T-helper 2 cell treated with Interferon-gamma antibody and Interleukin-4, amounts not matched to agents 5 μg/mL and 100 μg/mL, for 36 hours (primary cell): ENCODE measurements around the gene ZNF423.

ENCODE experiments used
- DNase-seq: peaks from one replicate; pipeline ENCODE4 v3.0.0; 2021; ENCODE audit warnings: low spot score
- H3K27ac Mint-ChIP-seq: one replicate; pipeline ENCODE4 v1.8.0; 2021; ENCODE audit warnings: mild to moderate bottlenecking, mixed read lengths
- H3K27me3 Mint-ChIP-seq: one replicate; pipeline ENCODE4 v1.8.0; 2021; ENCODE audit warnings: low read depth, mixed read lengths
- H3K36me3 Mint-ChIP-seq: one replicate; pipeline ENCODE4 v1.8.0; 2021; ENCODE audit warnings: low read depth, mixed read lengths
- H3K4me1 Mint-ChIP-seq: one replicate; pipeline ENCODE4 v1.8.0; 2021; ENCODE audit warnings: low read depth, mixed read lengths
- H3K4me3 Mint-ChIP-seq: one replicate; pipeline ENCODE4 v1.8.0; 2022; ENCODE audit warnings: mild to moderate bottlenecking, moderate library complexity, mixed read lengths
- H3K9me3 Mint-ChIP-seq: one replicate; pipeline ENCODE4 v1.8.0; 2021; ENCODE audit warnings: mixed read lengths

ZNF423 gene

GRCh38 chr16:49664221-49665215, 191.4 kb downstream of the ZNF423 start:
- Mint-ChIP-seq H3K27ac (no peak overlapping the region), H3K27me3 (no peaks in the 10 kb centered on the region), H3K9me3 (no peaks in the 10 kb centered on the region), H3K4me3 (no peak overlapping the region), H3K4me1 (no peaks in the 10 kb centered on the region), H3K36me3 (no peaks in the 10 kb centered on the region)
- no peak for DNase-seq

- DNase-seq = no peak
- Mint-ChIP-seq H3K9me3 (no peaks in the 10 kb centered on the region), H3K27ac (no peak overlapping the region), H3K4me3 (no peak overlapping the region), H3K4me1 (no peaks in the 10 kb centered on the region), H3K36me3 (no peaks in the 10 kb centered on the region), H3K27me3 (no peaks in the 10 kb centered on the region)
Measured at GRCh38 chr16:49663081-49664065, 192.5 kb downstream of the ZNF423 start.

- no peak overlapping the region for H3K27ac Mint-ChIP-seq
- H3K36me3 Mint-ChIP-seq = no peaks in the 10 kb centered on the region
- no peak overlapping the region for H3K4me3 Mint-ChIP-seq
- H3K27me3 Mint-ChIP-seq = no peaks in the 10 kb centered on the region
- no peaks in the 10 kb centered on the region for H3K9me3 Mint-ChIP-seq
- DNase-seq = no peak
- no peaks in the 10 kb centered on the region for H3K4me1 Mint-ChIP-seq
Measured at GRCh38 chr16:49662569-49662968, 193.3 kb downstream of the ZNF423 start.

- no peaks in the 10 kb centered on the region for H3K36me3 Mint-ChIP-seq
- H3K4me1 Mint-ChIP-seq = no peaks in the 10 kb centered on the region
- no peak overlapping the region for H3K4me3 Mint-ChIP-seq
- H3K9me3 Mint-ChIP-seq = no peaks in the 10 kb centered on the region
- H3K27me3 Mint-ChIP-seq = no peaks in the 10 kb centered on the region
- no peak overlapping the region for H3K27ac Mint-ChIP-seq
- DNase-seq = no peak
Measured at GRCh38 chr16:49661465-49662187, 194.3 kb downstream of the ZNF423 start.

GRCh38 chr16:49660626-49661025, 195.3 kb downstream of the ZNF423 start:
- H3K4me3 Mint-ChIP-seq = no peak overlapping the region
- H3K27ac Mint-ChIP-seq = no peak overlapping the region
- H3K36me3 Mint-ChIP-seq = no peaks in the 10 kb centered on the region
- DNase-seq = no peak
- no peaks in the 10 kb centered on the region for H3K4me1 Mint-ChIP-seq
- H3K9me3 Mint-ChIP-seq = no peaks in the 10 kb centered on the region
- H3K27me3 Mint-ChIP-seq = no peaks in the 10 kb centered on the region

- no peak for DNase-seq
- H3K4me1 Mint-ChIP-seq = no peaks in the 10 kb centered on the region
- H3K9me3 Mint-ChIP-seq = no peaks in the 10 kb centered on the region
- no peak overlapping the region for H3K4me3 Mint-ChIP-seq
- no peak overlapping the region for H3K27ac Mint-ChIP-seq
- H3K27me3 Mint-ChIP-seq = no peaks in the 10 kb centered on the region
- H3K36me3 Mint-ChIP-seq = no peaks in the 10 kb centered on the region
Measured at GRCh38 chr16:49659356-49659755, 196.6 kb downstream of the ZNF423 start.

- H3K27me3 Mint-ChIP-seq = no peaks in the 10 kb centered on the region
- H3K27ac Mint-ChIP-seq = no peak overlapping the region
- no peaks in the 10 kb centered on the region for H3K4me1 Mint-ChIP-seq
- no peaks in the 10 kb centered on the region for H3K36me3 Mint-ChIP-seq
- no peaks in the 10 kb centered on the region for H3K9me3 Mint-ChIP-seq
- H3K4me3 Mint-ChIP-seq = no peak overlapping the region
- DNase-seq = no peak
Measured at GRCh38 chr16:49658531-49658930, 197.4 kb downstream of the ZNF423 start.

- Mint-ChIP-seq H3K36me3 (no peaks in the 10 kb centered on the region), H3K27ac (no peak overlapping the region), H3K4me1 (no peaks in the 10 kb centered on the region), H3K4me3 (no peak overlapping the region), H3K9me3 (no peaks in the 10 kb centered on the region), H3K27me3 (no peaks in the 10 kb centered on the region)
- no peak for DNase-seq
Measured at GRCh38 chr16:49657736-49658465, 198.0 kb downstream of the ZNF423 start.

- DNase-seq = no peak
- Mint-ChIP-seq H3K27ac (no peak overlapping the region), H3K27me3 (no peaks in the 10 kb centered on the region), H3K4me1 (no peaks in the 10 kb centered on the region), H3K4me3 (no peak overlapping the region), H3K9me3 (no peaks in the 10 kb centered on the region), H3K36me3 (no peaks in the 10 kb centered on the region)
Measured at GRCh38 chr16:49654425-49654824, 201.5 kb downstream of the ZNF423 start.

- Mint-ChIP-seq H3K36me3 (no peaks in the 10 kb centered on the region), H3K27ac (no peak overlapping the region), H3K4me1 (no peaks in the 10 kb centered on the region), H3K4me3 (no peak overlapping the region), H3K9me3 (peaks cover 4% of the 10 kb centered on the region), H3K27me3 (no peaks in the 10 kb centered on the region)
- DNase-seq = no peak
Measured at GRCh38 chr16:49653577-49653976, 202.3 kb downstream of the ZNF423 start.

- no peak for DNase-seq
Measured at GRCh38 chr16:49653173-49653570, 202.7 kb downstream of the ZNF423 start.

GRCh38 chr16:49652456-49653172, 203.3 kb downstream of the ZNF423 start:
- Mint-ChIP-seq H3K36me3 (peaks cover 2% of the 10 kb centered on the region), H3K27me3 (no peaks in the 10 kb centered on the region), H3K4me1 (no peaks in the 10 kb centered on the region), H3K9me3 (peaks cover 11% of the 10 kb centered on the region), H3K27ac (no peak overlapping the region), H3K4me3 (no peak overlapping the region)
- no peak for DNase-seq

More at GRCh38 chr16:49653173-49653570, 202.7 kb downstream of the ZNF423 start:
- peaks cover 5% of the 10 kb centered on the region for H3K9me3 Mint-ChIP-seq
- no peak overlapping the region for H3K4me3 Mint-ChIP-seq
- no peaks in the 10 kb centered on the region for H3K36me3 Mint-ChIP-seq
- no peaks in the 10 kb centered on the region for H3K4me1 Mint-ChIP-seq
- H3K27me3 Mint-ChIP-seq = no peaks in the 10 kb centered on the region
- no peak overlapping the region for H3K27ac Mint-ChIP-seq
